ENCODE results near the gene COL27A1. TPM values are rescaled to one million over a fixed set of nuclear protein-coding genes. Genes with fewer than 3 reads are reported as not detected.

COL27A1 gene
- total and polyA plus RNA-seq, 9 of the 15 experiments (the other 6 are each of a cell fraction or from before 2014, with no cell fraction given) = 0.07 TPM; not detected in 8

DNA sequence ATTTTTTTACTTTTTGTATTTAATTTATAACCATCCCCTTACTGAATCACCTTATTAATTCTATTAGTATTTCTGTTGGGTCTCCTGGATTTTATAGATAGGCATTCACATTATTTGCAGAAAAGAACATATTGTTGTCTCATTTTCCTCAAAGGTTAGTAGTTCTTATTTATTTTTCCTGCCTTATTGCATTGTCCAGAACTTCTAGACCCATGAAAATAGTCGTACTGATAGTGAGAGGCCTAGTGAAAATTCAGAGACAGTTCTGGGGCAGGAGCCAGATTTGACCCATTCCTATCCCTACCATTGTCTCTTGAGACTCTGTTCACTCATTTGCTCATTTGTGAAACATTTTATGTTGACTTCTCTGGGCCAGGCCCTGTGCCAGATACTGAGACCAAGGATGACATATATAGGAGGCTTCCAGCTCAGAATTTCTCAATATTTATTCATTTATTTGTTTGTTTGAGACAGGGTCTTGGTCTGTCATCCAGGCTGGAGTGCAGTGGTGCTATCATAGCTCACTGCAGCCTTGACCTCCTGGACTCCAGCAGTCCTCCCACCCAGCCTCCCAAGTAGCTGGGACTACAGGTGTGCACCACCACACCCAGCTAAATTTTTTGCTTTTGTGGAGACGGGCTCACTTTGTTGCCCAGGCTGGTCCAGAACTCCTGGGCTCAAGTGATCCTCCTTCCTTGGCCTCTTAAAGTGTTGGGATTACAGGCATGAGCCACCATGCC lies 34.7 kb downstream of the COL27A1 start:
- no peak for FAIRE-seq
- H3K4me2 ChIP-seq (ENCODE audit: insufficient read depth, low read length) = no peak overlapping the region
- ATAC-seq = no peak
- no peak overlapping the region for H3K27ac ChIP-seq (ENCODE audit: extremely low read depth, low read depth, low read length)
- no peak for TF ChIP-seq CREM (IDR thresholded peaks at IDR 0.05; ENCODE audit: low read depth)
- no peak for TF ChIP-seq POLR3G (IDR thresholded peaks at IDR 0.05; ENCODE audit: extremely low read depth, insufficient read length, insufficient replicate concordance)
- TF ChIP-seq ZNF778 (CRISPR knock-in tag; IDR thresholded peaks at IDR 0.05) = no peak
- no peak for TF ChIP-seq CHD2 (IDR thresholded peaks at IDR 0.05; ENCODE audit: low read depth, low read length)
- TF ChIP-seq RBM25 (IDR thresholded peaks at IDR 0.05; ENCODE audit: low read depth, low read length, severe bottlenecking) = peak; percentile 46
- TF ChIP-seq, protein P1, sequence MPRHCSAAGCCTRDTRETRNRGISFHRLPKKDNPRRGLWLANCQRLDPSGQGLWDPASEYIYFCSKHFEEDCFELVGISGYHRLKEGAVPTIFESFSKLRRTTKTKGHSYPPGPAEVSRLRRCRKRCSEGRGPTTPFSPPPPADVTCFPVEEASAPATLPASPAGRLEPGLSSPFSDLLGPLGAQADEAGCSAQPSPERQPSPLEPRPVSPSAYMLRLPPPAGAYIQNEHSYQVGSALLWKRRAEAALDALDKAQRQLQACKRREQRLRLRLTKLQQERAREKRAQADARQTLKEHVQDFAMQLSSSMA (CRISPR knock-in tag; IDR thresholded peaks at IDR 0.05) = no peak
- 0% methylated on average over 2 of the region's 2 CpGs for WGBS (ENCODE audit: insufficient coverage, low coverage, missing lambda C conversion rate)
- DNase-seq (ENCODE audit: extremely low read depth in 1 of 4, low spot score in 3 of 4) = no peak
- no peaks in the 10 kb centered on the region for H3K9me3 ChIP-seq (replicated peaks; ENCODE audit: control insufficient read depth, insufficient read depth, low read depth, low read length)
- H3K27me3 ChIP-seq (ENCODE audit: control insufficient read depth in 2 of 2, insufficient read depth in 2 of 2, low read length in 2 of 2) = no peaks in the 10 kb centered on the region
- H3K36me3 ChIP-seq (ENCODE audit: control insufficient read depth, insufficient read depth, low read length) = no peaks in the 10 kb centered on the region
- intact Hi-C loops (cut with micrococcal nuclease) (no loop called here), in situ Hi-C loops (cut with MboI) (no loop called here)
- no peak overlapping the region for H3K9ac ChIP-seq (ENCODE audit: insufficient read depth in 1 of 2, low read depth in 2 of 2, low read length in 2 of 2)
- no peaks in the 10 kb centered on the region for H4K20me1 ChIP-seq (replicated peaks; ENCODE audit: control insufficient read depth, insufficient read depth, low read length)
- POLR2A ChIA-PET = no interaction called here
- CTCF ChIA-PET (ENCODE audit: low intra/inter-chr PET ratio) = no interaction called here
- H3K4me3 ChIP-seq = no peak overlapping the region
- H3K79me2 ChIP-seq (ENCODE audit: control insufficient read depth, insufficient read depth, low read length) = no peaks in the 10 kb centered on the region
- H3K9me1 ChIP-seq (ENCODE audit: control insufficient read depth, insufficient read depth, low read length) = no peaks in the 10 kb centered on the region
- no peaks in the 10 kb centered on the region for H3K4me1 ChIP-seq (replicated peaks in 1 of 2; ENCODE audit: control insufficient read depth in 2 of 2, insufficient read depth in 2 of 2, low read length in 2 of 2)
- no peak overlapping the region for H2AFZ ChIP-seq (ENCODE audit: low read depth, low read length)
- no TSS peak for BruUV-seq (replicated peaks)

Data from K562 (cell line).